IgD-negative memory B cell (primary cell): ENCODE data around the gene SLC30A4. TPM values are rescaled to one million over a fixed set of nuclear protein-coding genes. Genes with fewer than 3 reads are reported as not detected.
"Not testable (repeated sequence)": the region's sequence is repeated elsewhere in the genome, so short reads cannot be mapped to it uniquely, and the experiment has no call there.

ENCODE experiments used
- H3K27ac Mint-ChIP-seq, 3 donors: one replicate each; pipeline ENCODE4 v1.8.0; 2020 to 2022; ENCODE audit warnings: mild to moderate bottlenecking in 3 of 3, mixed read lengths in 3 of 3, moderate library complexity in 1 of 3
- H3K27me3 Mint-ChIP-seq: one replicate; pipeline ENCODE4 v1.8.0; 2021; ENCODE audit warnings: mixed read lengths
- H3K36me3 Mint-ChIP-seq: one replicate; pipeline ENCODE4 v1.8.0; 2020; ENCODE audit warnings: mild to moderate bottlenecking, mixed read lengths
- H3K4me1 Mint-ChIP-seq, 3 donors: one replicate each; pipeline ENCODE4 v1.8.0; 2020 to 2022; ENCODE audit warnings: mixed read lengths in 3 of 3, mild to moderate bottlenecking in 1 of 3
- H3K4me3 Mint-ChIP-seq, 4 donors: one replicate each; pipeline ENCODE4 v1.8.0; 2020 to 2022; ENCODE audit warnings: mild to moderate bottlenecking in 4 of 4, mixed read lengths in 4 of 4, moderate library complexity in 3 of 4
- H3K9me3 Mint-ChIP-seq, 3 donors: one replicate each; pipeline ENCODE4 v1.8.0; 2020 to 2021; ENCODE audit warnings: mixed read lengths in 3 of 3, mild to moderate bottlenecking in 1 of 3
- polyA plus RNA-seq: library from polyadenylated mRNA; unstranded; fragments of 300-500 nt; fragmentation: Illumina TruSeq; gene quantifications from one replicate; pipeline ENCODE4 v1.2.3, GENCODE V29; 2021

The SLC30A4 gene
- polyA plus RNA-seq, 1 donor from 2014 or later: 7.1 TPM

DNA sequence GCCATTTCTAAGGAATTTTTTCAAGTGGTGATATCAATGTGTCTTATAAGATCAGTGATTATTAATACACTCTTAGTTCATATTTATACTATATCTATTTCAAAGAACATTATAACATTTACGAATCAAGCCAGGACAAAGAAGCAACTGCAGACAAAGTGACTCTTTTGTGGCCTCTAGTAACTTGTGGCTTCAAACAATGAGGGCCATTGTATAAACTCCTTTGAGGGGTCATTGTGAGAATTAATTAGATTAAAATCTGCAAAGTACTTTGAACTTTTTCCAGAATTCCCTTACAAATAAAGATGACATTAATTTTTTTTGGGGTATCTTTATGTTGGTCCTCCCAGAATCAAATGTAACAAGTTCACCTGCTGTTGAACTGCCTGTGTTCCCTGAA is 12.3 kb upstream of the SLC30A4 start:
- H3K9me3 Mint-ChIP-seq: no peaks in the 10 kb centered on the region
- no peaks in the 10 kb centered on the region for H3K4me1 Mint-ChIP-seq
- H3K27ac Mint-ChIP-seq: no peak overlapping the region
- H3K36me3 Mint-ChIP-seq: no peaks in the 10 kb centered on the region
- no peaks in the 10 kb centered on the region for H3K27me3 Mint-ChIP-seq
- H3K4me3 Mint-ChIP-seq: no peak overlapping the region

DNA sequence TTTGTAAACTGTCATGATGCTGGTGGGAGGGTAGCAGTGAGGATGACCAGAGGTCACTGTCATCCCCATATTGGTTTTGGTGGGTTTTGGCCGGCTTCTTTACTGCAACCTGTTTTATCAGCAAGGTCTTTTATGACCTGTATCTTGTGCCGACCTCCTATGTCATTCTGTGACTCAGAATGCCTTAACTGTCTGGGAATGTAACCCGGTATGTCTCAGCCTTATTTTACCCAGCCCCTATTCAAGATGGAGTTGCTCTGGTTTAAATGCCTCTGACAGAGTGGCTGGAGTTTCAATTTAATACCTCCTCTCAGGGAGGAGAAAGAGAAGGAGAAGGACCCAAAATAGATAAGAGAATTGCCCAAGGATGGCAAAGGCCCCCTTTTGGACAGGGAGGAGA is 10.3 kb upstream of the SLC30A4 start:
- H3K9me3 Mint-ChIP-seq, H3K27ac Mint-ChIP-seq, H3K36me3 Mint-ChIP-seq, H3K4me3 Mint-ChIP-seq, H3K4me1 Mint-ChIP-seq, H3K27me3 Mint-ChIP-seq: not testable (repeated sequence)

- peaks cover 2% of the 10 kb centered on the region for H3K36me3 Mint-ChIP-seq
- H3K4me1 Mint-ChIP-seq: peaks cover 11 to 14% (median 12%) of the 10 kb centered on the region in 3 donors
- H3K27ac Mint-ChIP-seq: no peak overlapping the region
- H3K4me3 Mint-ChIP-seq: peak overlapping the region in 1 of 4 donors; percentile 60
- no peaks in the 10 kb centered on the region for H3K27me3 Mint-ChIP-seq
- H3K9me3 Mint-ChIP-seq: no peaks in the 10 kb centered on the region
Measured at GRCh38 chr15:45529613-45530012, 7.1 kb upstream of the SLC30A4 start.

DNA sequence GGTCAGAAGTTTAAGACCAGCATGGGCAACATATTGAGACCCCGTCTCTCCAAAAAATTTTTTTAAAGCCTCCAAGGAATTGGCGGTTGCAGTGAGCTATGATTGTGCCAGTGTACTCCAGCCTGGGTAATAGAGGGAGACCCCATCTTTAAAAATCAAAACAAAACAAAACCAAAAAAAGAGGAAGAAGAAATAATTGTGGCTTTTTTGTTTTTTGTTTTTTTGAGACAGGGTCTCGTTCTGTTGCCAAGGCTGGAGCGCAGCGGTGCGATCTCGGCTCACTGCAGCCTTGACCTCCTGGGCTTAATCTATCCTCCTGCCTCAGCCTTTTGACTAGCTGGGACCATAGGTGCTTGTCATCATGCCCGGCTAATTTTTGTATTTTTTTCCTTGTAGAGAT is 4.5 kb upstream of the SLC30A4 start:
- peak overlapping the region; percentile 36 to 86 (median 84) for H3K27ac Mint-ChIP-seq
- H3K4me1 Mint-ChIP-seq: peaks cover 15 to 20% (median 19%) of the 10 kb centered on the region in 3 donors
- H3K36me3 Mint-ChIP-seq: peaks cover 2% of the 10 kb centered on the region
- peak overlapping the region in 3 of 4 donors; percentile 44 to 81 (median 67) for H3K4me3 Mint-ChIP-seq
- H3K9me3 Mint-ChIP-seq: no peaks in the 10 kb centered on the region
- no peaks in the 10 kb centered on the region for H3K27me3 Mint-ChIP-seq

- peaks cover 5% of the 10 kb centered on the region for H3K36me3 Mint-ChIP-seq
- peaks cover 32 to 37% (median 36%) of the 10 kb centered on the region in 3 donors for H3K4me1 Mint-ChIP-seq
- no peaks in the 10 kb centered on the region for H3K27me3 Mint-ChIP-seq
- H3K9me3 Mint-ChIP-seq: no peaks in the 10 kb centered on the region
- H3K4me3 Mint-ChIP-seq: peak overlapping the region; percentile 90 to 98 (median 96)
- H3K27ac Mint-ChIP-seq: peak overlapping the region; percentile 44 to 76 (median 63)
Measured at GRCh38 chr15:45523166-45523460, 558 bp upstream of the SLC30A4 start.

DNA sequence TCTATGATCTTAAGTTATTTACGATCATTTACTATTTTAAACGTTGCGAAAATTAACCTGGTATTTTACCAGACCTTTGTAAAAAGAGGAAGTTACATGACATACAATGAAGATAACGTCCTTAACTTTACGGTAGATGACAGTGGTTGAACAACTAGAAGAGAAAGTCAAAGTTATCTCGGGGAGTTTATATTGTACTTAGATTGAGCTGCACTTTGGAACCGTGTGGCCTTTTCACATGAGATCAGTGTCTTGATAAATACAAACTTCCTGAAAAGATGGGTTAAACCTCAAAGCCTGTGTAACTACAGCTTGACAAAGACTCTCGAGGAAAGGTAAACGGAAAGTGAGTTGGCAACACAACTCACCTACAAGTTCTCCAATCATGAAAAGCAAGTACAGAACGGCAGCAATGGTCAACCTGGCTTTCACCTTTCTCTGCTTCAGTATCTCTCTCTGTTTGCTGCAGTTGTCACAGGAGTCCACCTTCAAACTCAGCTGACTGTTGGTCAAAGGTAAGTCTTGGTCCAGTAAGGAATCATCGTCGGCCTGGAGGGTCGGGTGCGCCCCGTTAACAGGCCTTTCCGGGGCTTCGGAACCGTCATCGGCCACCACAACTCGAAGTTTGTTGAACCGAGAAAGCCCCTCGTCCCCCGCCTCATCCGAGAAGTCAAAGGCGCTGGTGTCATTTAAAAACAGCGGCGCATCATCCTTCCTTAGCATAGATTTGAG is 793 bp downstream of the SLC30A4 start:
- peaks cover 26 to 33% (median 32%) of the 10 kb centered on the region in 3 donors for H3K4me1 Mint-ChIP-seq
- H3K36me3 Mint-ChIP-seq: peaks cover 8% of the 10 kb centered on the region
- H3K27ac Mint-ChIP-seq: peak overlapping the region; percentile 70 to 91 (median 90)

GRCh38 chr15:45510758-45511280 is 11.7 kb downstream of the SLC30A4 start:
- Mint-ChIP-seq H3K36me3 (peaks cover 5% of the 10 kb centered on the region), H3K27me3 (no peaks in the 10 kb centered on the region), H3K27ac (no peak overlapping the region), H3K4me1 (no peaks in the 10 kb centered on the region), H3K9me3 (no peaks in the 10 kb centered on the region), H3K4me3 (no peak overlapping the region)

More for the DNA sequence above, 793 bp downstream of the SLC30A4 start:
- peak overlapping the region; percentile 92 to 96 (median 95) for H3K4me3 Mint-ChIP-seq
- H3K9me3 Mint-ChIP-seq: no peaks in the 10 kb centered on the region
- H3K27me3 Mint-ChIP-seq: no peaks in the 10 kb centered on the region

GRCh38 chr15:45507143-45507542 is 15.4 kb downstream of the SLC30A4 start:
- not testable (repeated sequence) for H3K27ac Mint-ChIP-seq, H3K27me3 Mint-ChIP-seq, H3K4me3 Mint-ChIP-seq, H3K4me1 Mint-ChIP-seq, H3K36me3 Mint-ChIP-seq, H3K9me3 Mint-ChIP-seq

DNA sequence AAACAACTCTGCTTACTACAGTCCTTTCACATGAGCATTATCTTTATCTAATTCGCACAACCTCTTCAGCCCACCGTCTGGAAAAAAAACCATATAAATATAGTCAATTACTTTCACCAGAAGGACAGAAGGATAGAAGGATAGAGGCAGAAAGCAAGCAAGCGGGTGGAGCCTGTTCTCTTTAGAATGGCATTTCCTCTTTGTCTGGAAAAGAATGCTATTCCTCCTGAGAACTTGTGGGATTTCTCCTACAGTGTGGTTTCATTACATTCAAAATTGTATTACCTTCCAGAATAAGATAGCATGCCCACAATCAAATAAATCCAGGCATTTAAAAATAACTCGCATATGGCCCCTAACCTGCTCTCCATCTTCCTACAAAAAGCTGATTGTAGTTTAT is 23.1 kb downstream of the SLC30A4 start:
- Mint-ChIP-seq H3K4me1 (peaks cover 0 to 1% (median 0%) of the 10 kb centered on the region in 3 donors), H3K4me3 (no peak overlapping the region), H3K27me3 (peaks cover 1% of the 10 kb centered on the region), H3K36me3 (no peaks in the 10 kb centered on the region), H3K9me3 (no peaks in the 10 kb centered on the region), H3K27ac (no peak overlapping the region)

- Mint-ChIP-seq H3K36me3 (no peaks in the 10 kb centered on the region), H3K4me3 (no peak overlapping the region), H3K4me1 (peaks cover 0 to 1% (median 0%) of the 10 kb centered on the region in 3 donors), H3K9me3 (no peaks in the 10 kb centered on the region), H3K27me3 (peaks cover 1% of the 10 kb centered on the region), H3K27ac (no peak overlapping the region)
Measured at GRCh38 chr15:45498701-45499100, 23.9 kb downstream of the SLC30A4 start.

- H3K9me3 Mint-ChIP-seq: no peaks in the 10 kb centered on the region
- H3K4me3 Mint-ChIP-seq: no peak overlapping the region
- peaks cover 0 to 1% (median 0%) of the 10 kb centered on the region in 3 donors for H3K4me1 Mint-ChIP-seq
- peaks cover 1% of the 10 kb centered on the region for H3K27me3 Mint-ChIP-seq
- no peak overlapping the region for H3K27ac Mint-ChIP-seq
- no peaks in the 10 kb centered on the region for H3K36me3 Mint-ChIP-seq
Measured at GRCh38 chr15:45497261-45497660, 25.3 kb downstream of the SLC30A4 start.

- Mint-ChIP-seq H3K4me1 (peaks cover 0 to 1% (median 0%) of the 10 kb centered on the region in 3 donors), H3K4me3 (no peak overlapping the region), H3K36me3 (no peaks in the 10 kb centered on the region), H3K9me3 (no peaks in the 10 kb centered on the region), H3K27me3 (peaks cover 1% of the 10 kb centered on the region), H3K27ac (no peak overlapping the region)
Measured at GRCh38 chr15:45496658-45497057, 25.9 kb downstream of the SLC30A4 start.

GRCh38 chr15:45495588-45495987 is 27.0 kb downstream of the SLC30A4 start:
- no peak overlapping the region for H3K4me3 Mint-ChIP-seq
- no peaks in the 10 kb centered on the region for H3K9me3 Mint-ChIP-seq
- H3K4me1 Mint-ChIP-seq: peaks cover 0 to 1% (median 0%) of the 10 kb centered on the region in 3 donors
- no peak overlapping the region for H3K27ac Mint-ChIP-seq
- peaks cover 1% of the 10 kb centered on the region for H3K27me3 Mint-ChIP-seq
- peaks cover 1% of the 10 kb centered on the region for H3K36me3 Mint-ChIP-seq

GRCh38 chr15:45489690-45490238 is 32.8 kb downstream of the SLC30A4 start:
- no peaks in the 10 kb centered on the region for H3K27me3 Mint-ChIP-seq
- H3K27ac Mint-ChIP-seq: no peak overlapping the region
- no peaks in the 10 kb centered on the region for H3K9me3 Mint-ChIP-seq
- no peaks in the 10 kb centered on the region for H3K4me1 Mint-ChIP-seq
- H3K4me3 Mint-ChIP-seq: no peak overlapping the region
- peaks cover 5% of the 10 kb centered on the region for H3K36me3 Mint-ChIP-seq

GRCh38 chr15:45486317-45486716 is 36.2 kb downstream of the SLC30A4 start:
- Mint-ChIP-seq H3K27ac (no peak overlapping the region), H3K4me1 (no peaks in the 10 kb centered on the region), H3K27me3 (no peaks in the 10 kb centered on the region), H3K4me3 (no peak overlapping the region), H3K9me3 (no peaks in the 10 kb centered on the region), H3K36me3 (peaks cover 5% of the 10 kb centered on the region)

DNA sequence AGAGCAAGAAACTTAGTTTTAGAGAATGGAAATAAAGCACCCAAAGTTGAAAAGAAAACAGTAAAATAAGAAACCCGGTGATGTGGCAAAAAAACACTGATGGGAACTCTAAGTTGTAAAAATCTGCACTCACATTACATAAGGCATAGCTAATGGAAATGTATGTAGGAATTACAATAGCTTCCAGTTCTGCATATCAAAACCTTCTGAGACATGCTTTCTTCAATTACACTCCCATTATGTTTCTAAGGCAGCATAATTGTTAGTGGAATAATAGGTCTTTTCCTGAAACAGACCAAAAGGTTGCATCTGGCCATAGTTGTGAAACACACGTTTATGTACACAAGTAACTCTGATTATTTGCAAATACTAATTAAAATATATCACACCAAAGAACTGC is 41.4 kb downstream of the SLC30A4 start:
- H3K27me3 Mint-ChIP-seq: no peaks in the 10 kb centered on the region
- no peaks in the 10 kb centered on the region for H3K4me1 Mint-ChIP-seq
- H3K27ac Mint-ChIP-seq: no peak overlapping the region
- peaks cover 8% of the 10 kb centered on the region for H3K36me3 Mint-ChIP-seq
- H3K4me3 Mint-ChIP-seq: no peak overlapping the region
- H3K9me3 Mint-ChIP-seq: no peaks in the 10 kb centered on the region
